Gastroesophageal sphincter (tissue), 4 donors: ENCODE measurements around the gene PRDM16. TPM values are rescaled to one million over a fixed set of nuclear protein-coding genes. Genes with fewer than 3 reads are reported as not detected.
"Not testable (repeated sequence)": the region's sequence is repeated elsewhere in the genome, so short reads cannot be mapped to it uniquely, and the experiment has no call there.

Experiments
- ATAC-seq: fragments of 150-250 bp; one replicate; pipeline ENCODE4 v1.9.1; 2016; ENCODE audit warnings: mild to moderate bottlenecking, moderate library complexity
- H3K27ac ChIP-seq, 4 donors: fragments of 200-600 bp; sonication (generic) in 3 of 4; 1 replicate in 3 of 4; 2 replicates in 1 of 4; pipeline ENCODE4 v1.5.1; 2016 to 2019
- H3K27me3 ChIP-seq: fragments of 200-600 bp; sonication (generic); one replicate; pipeline ENCODE4 v1.5.1; 2019
- H3K36me3 ChIP-seq, 2 donors: fragments of 200-600 bp; sonication (generic); one replicate each; pipeline ENCODE4 v1.5.1; 2019; ENCODE audit warnings: control low read depth in 1 of 2
- H3K4me1 ChIP-seq, 3 donors: fragments of 200-600 bp; sonication (generic); 1 replicate in 2 of 3; 2 replicates in 1 of 3; pipeline ENCODE4 v1.5.1; 2016 to 2019; ENCODE audit warnings: control low read depth in 2 of 3
- H3K4me3 ChIP-seq, 2 donors: fragments of 200-600 bp; sonication (generic); one replicate each; pipeline ENCODE4 v1.5.1; 2019; ENCODE audit warnings: mild to moderate bottlenecking in 1 of 2, moderate library complexity in 1 of 2
- H3K9me3 ChIP-seq, 3 donors: fragments of 200-600 bp; sonication (generic); one replicate each; pipeline ENCODE4 v1.5.1; 2017 to 2019; ENCODE audit warnings: control low read depth in 2 of 3
- CTCF ChIP-seq, 4 experiments: fragments of 200-600 bp in 2 of 4; fragments of 450-650 bp in 2 of 4; sonication (generic) in 1 of 4; IDR thresholded peaks; one replicate each; pipeline ENCODE4 v1.5.1; 2017 to 2019; ENCODE audit warnings: antibody characterized with exemption in 4 of 4, mild to moderate bottlenecking in 2 of 4, moderate library complexity in 2 of 4
- EP300 ChIP-seq: sonication (generic); formaldehyde crosslinking; IDR thresholded peaks from one replicate; pipeline ENCODE4 v1.6.1; 2017; ENCODE audit warnings: antibody characterized with exemption, mild to moderate bottlenecking
- POLR2A ChIP-seq, 2 donors: fragments of 450-650 bp; IDR thresholded peaks; one replicate each; pipeline ENCODE4 v1.6.1; 2017; ENCODE audit warnings: antibody characterized with exemption in 2 of 2, mild to moderate bottlenecking in 2 of 2, moderate library complexity in 1 of 2
- POLR2AphosphoS5 ChIP-seq: sonication (generic); formaldehyde crosslinking; IDR thresholded peaks from one replicate; pipeline ENCODE4 v1.6.1; 2017; ENCODE audit warnings: antibody characterized with exemption
- WGBS, 2 donors: methylation state at CpG; one replicate each; pipeline ENCODE4 v1.1.5; 2018; ENCODE audit warnings: low coverage in 1 of 2; 5-methylcytosine and 5-hydroxymethylcytosine counted together
- total RNA-seq, 4 donors: library from RNA; depleted of rRNA; stranded (reverse); fragments of >200 nt; gene quantifications; one replicate each; pipeline ENCODE4 v1.1.0, GENCODE V29; 2016

Gene PRDM16
- total RNA-seq, 4 donors from 2014 or later: 1.1 to 3.4 (median 1.6) TPM

- H3K4me3 ChIP-seq: no peak overlapping the region
- no peak overlapping the region for H3K27ac ChIP-seq
- H3K27me3 ChIP-seq: peaks cover 87% of the 10 kb centered on the region
- TF ChIP-seq POLR2A (IDR thresholded peaks at IDR 0.05) (no peak), EP300 (no peak), POLR2AphosphoS5 (no peak), CTCF (IDR thresholded peaks at IDR 0.05) (no peak)
- peaks cover 0 to 22% (median 0%) of the 10 kb centered on the region in 3 donors for H3K4me1 ChIP-seq
- peaks cover 0 to 13% (median 0%) of the 10 kb centered on the region in 3 donors for H3K9me3 ChIP-seq
- H3K36me3 ChIP-seq: no peaks in the 10 kb centered on the region
- ATAC-seq: no peak
- WGBS, 2 donors: 50 to 61% methylated on average over 9 to 14 of the region's 28 CpGs
Observed at GRCh38 chr1:3237994-3238702, 169.1 kb downstream of the PRDM16 start.

- peaks cover 93% of the 10 kb centered on the region for H3K27me3 ChIP-seq
- TF ChIP-seq POLR2AphosphoS5: no peak
- no peak for TF ChIP-seq EP300
- no peak for TF ChIP-seq POLR2A (IDR thresholded peaks at IDR 0.05)
- no peak for TF ChIP-seq CTCF (IDR thresholded peaks at IDR 0.05)
- no peak overlapping the region for H3K27ac ChIP-seq
- H3K36me3 ChIP-seq: no peaks in the 10 kb centered on the region
- WGBS, 2 donors: 75% methylated on average over 4 of the region's 21 CpGs; no CpG with 5 or more reads in 1 of the 2 donors
- peaks cover 0 to 22% (median 0%) of the 10 kb centered on the region in 3 donors for H3K4me1 ChIP-seq
- H3K4me3 ChIP-seq: no peak overlapping the region
- no peak for ATAC-seq
- H3K9me3 ChIP-seq: peaks cover 0 to 13% (median 0%) of the 10 kb centered on the region in 3 donors
Observed at GRCh38 chr1:3238703-3239278, 169.8 kb downstream of the PRDM16 start.

GRCh38 chr1:3239991-3240390, 171.0 kb downstream of the PRDM16 start:
- peaks cover 0 to 32% (median 0%) of the 10 kb centered on the region in 3 donors for H3K4me1 ChIP-seq
- not testable (repeated sequence) for H3K27ac ChIP-seq, H3K4me3 ChIP-seq, H3K36me3 ChIP-seq, ATAC-seq
- WGBS, 2 donors: 92 to 100% methylated on average over 1 to 3 of the region's 3 CpGs
- peaks cover 0 to 13% (median 0%) of the 10 kb centered on the region in 3 donors for H3K9me3 ChIP-seq
- H3K27me3 ChIP-seq: peaks cover 93% of the 10 kb centered on the region

- peaks cover 96% of the 10 kb centered on the region for H3K27me3 ChIP-seq
- 20 to 38% methylated on average over 19 to 24 of the region's 47 CpGs for WGBS, 2 donors
- H3K36me3 ChIP-seq: no peaks in the 10 kb centered on the region
- ATAC-seq: no peak
- H3K4me3 ChIP-seq: peak overlapping the region in 1 of 2 donors; percentile 24
- peak overlapping the region in 3 of 4 donors; percentile 33 to 51 (median 37) for H3K27ac ChIP-seq
- TF ChIP-seq CTCF (IDR thresholded peaks at IDR 0.05) (no peak), EP300 (no peak), POLR2A (IDR thresholded peaks at IDR 0.05) (no peak), POLR2AphosphoS5 (no peak)
- H3K9me3 ChIP-seq: peaks cover 0 to 13% (median 0%) of the 10 kb centered on the region in 3 donors
- H3K4me1 ChIP-seq: peaks cover 0 to 32% (median 0%) of the 10 kb centered on the region in 3 donors
Observed at GRCh38 chr1:3240524-3241235, 171.7 kb downstream of the PRDM16 start.

GRCh38 chr1:3241236-3241550, 172.2 kb downstream of the PRDM16 start:
- H3K27me3 ChIP-seq: peaks cover 96% of the 10 kb centered on the region
- no peaks in the 10 kb centered on the region for H3K36me3 ChIP-seq
- TF ChIP-seq POLR2AphosphoS5 (no peak), EP300 (no peak), POLR2A (IDR thresholded peaks at IDR 0.05) (no peak)
- peaks cover 0 to 32% (median 0%) of the 10 kb centered on the region in 3 donors for H3K4me1 ChIP-seq
- H3K9me3 ChIP-seq: peaks cover 0 to 13% (median 0%) of the 10 kb centered on the region in 3 donors
- ATAC-seq: no peak
- peak overlapping the region in 1 of 2 donors; percentile 24 for H3K4me3 ChIP-seq
- WGBS, 2 donors: 13% methylated on average over 4 of the region's 17 CpGs; no CpG with 5 or more reads in 1 of the 2 donors
- H3K27ac ChIP-seq: peak overlapping the region in 3 of 4 donors; percentile 33 to 51 (median 37)
